ENCODE data around the gene KCNQ2. TPM values are rescaled to one million over a fixed set of nuclear protein-coding genes. Genes with fewer than 3 reads are reported as not detected.

Gene KCNQ2
- total RNA-seq, 1 donor from 2014 or later = not detected

GRCh38 chr20:63412889-63413288 is 59.6 kb downstream of the KCNQ2 start:
- intact Hi-C loops (cut with DNase I) = no loop called here
- ATAC-seq = no peak
- no peak for DNase-seq (ENCODE audit: low spot score)

GRCh38 chr20:63411898-63412631 is 60.4 kb downstream of the KCNQ2 start:
- intact Hi-C loops (cut with DNase I) = no loop called here
- DNase-seq (ENCODE audit: low spot score) = no peak
- ATAC-seq = no peak

- DNase-seq (ENCODE audit: low spot score) (no peak), ATAC-seq (no peak)
- intact Hi-C loops (cut with DNase I) = no loop called here
Measured at GRCh38 chr20:63411151-63411897, 61.1 kb downstream of the KCNQ2 start.

DNA sequence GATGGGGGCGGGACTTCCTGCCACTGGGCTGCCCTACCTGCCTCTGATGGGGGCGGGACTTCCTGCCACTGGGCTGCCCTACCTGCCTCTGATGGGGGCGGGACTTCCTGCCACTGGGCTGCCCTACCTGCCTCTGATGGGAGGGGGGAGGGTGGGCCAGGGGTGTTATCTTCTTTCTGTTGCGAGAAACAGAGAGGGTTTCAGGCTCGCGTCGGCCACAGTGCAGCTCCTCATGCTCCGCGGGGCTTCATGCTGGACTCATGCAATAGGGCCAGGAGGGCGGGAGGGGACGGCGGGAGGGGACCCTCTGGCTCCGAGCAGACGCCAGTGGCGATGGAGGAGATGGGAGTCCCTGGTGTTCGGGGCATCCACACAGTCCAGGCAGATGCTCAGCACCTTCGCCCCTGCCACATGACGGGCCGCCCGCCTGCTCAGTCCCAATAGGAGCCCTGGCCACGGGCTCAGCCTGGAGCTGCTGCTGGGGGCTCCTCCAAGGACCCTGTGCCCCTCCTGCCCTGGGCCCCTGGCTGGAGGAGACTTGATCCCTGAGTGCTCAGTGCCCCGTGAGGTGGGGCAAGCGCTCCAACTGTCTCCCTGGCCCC is 62.5 kb downstream of the KCNQ2 start:
- intact Hi-C loops (cut with DNase I) = no loop called here
- DNase-seq (ENCODE audit: low spot score) (no peak), ATAC-seq (no peak)

- DNase-seq (ENCODE audit: low spot score) = no peak
Measured at GRCh38 chr20:63409066-63409833, 63.2 kb downstream of the KCNQ2 start.

DNA sequence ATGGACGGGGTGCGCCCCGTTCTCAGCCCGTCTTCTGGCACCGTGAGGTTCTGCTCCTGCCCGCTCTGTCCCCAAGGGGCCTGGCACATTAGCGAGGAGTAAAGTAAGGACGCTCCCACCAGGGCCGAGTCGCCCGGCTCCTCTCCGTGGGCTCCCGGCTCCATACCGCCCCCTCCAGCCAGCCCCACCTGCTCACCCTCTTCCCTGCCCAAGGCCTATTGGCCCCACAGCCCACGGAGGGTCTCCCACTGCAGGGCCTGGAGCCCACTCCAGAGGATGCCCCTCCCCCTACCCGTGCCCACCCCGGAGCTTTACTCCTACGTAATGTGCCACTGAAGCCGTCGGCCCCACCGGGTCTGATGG is 63.8 kb downstream of the KCNQ2 start:
- no peak for ATAC-seq
- intact Hi-C loops (cut with DNase I) = no loop called here

More at GRCh38 chr20:63409066-63409833, 63.2 kb downstream of the KCNQ2 start:
- ATAC-seq = no peak
- intact Hi-C loops (cut with DNase I) = no loop called here

GRCh38 chr20:63407928-63408683 is 64.3 kb downstream of the KCNQ2 start:
- intact Hi-C loops (cut with DNase I) = no loop called here
- DNase-seq (ENCODE audit: low spot score) (no peak), ATAC-seq (no peak)

More for the DNA sequence above, 63.8 kb downstream of the KCNQ2 start:
- DNase-seq (ENCODE audit: low spot score) = no peak

- no peak for DNase-seq (ENCODE audit: low spot score)
- intact Hi-C loops (cut with DNase I) = no loop called here
- ATAC-seq = no peak
Measured at GRCh38 chr20:63406617-63407245, 65.7 kb downstream of the KCNQ2 start.

- intact Hi-C loops (cut with DNase I) = no loop called here
Measured at GRCh38 chr20:63406011-63406410, 66.4 kb downstream of the KCNQ2 start.

DNA sequence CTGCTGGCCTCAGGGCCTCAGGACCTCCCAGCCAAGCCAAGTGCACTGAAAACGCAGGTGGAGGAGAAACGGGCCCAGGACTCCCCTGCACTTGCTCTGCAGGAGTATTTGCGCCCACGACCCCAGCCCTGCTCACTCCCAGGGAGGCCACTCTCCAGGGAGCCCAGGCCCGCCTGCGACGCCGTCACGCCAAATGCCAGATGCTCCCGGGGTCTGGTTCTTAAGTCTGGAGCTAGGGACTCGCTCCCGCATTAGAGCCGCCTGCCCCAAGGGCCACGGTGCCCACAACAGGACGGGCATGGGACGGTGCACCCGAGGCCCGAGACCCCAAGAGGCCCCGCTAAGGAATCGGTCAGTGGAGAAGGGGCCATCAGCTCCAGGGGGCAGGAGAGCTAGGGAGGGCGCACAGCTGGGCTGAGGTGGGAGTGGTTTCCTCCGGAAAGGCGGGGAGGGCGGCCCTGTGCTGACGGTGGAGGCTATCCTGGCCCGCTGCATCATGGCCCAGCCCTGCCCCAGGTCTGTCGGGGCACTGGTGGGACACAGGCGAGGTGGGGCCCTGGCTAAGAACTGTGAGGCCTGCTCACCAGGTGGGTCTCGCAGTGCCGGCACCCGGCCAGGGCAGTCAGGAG is 67.2 kb downstream of the KCNQ2 start:
- no peak for DNase-seq (ENCODE audit: low spot score)
- no peak for ATAC-seq
- intact Hi-C loops (cut with DNase I) = no loop called here

More at GRCh38 chr20:63406011-63406410, 66.4 kb downstream of the KCNQ2 start:
- ATAC-seq (no peak), DNase-seq (ENCODE audit: low spot score) (no peak)

- intact Hi-C loops (cut with DNase I) = no loop called here
- ATAC-seq = no peak
Measured at GRCh38 chr20:63404129-63405085, 68.0 kb downstream of the KCNQ2 start.

GRCh38 chr20:63403403-63404105 is 68.9 kb downstream of the KCNQ2 start:
- ATAC-seq = no peak
- intact Hi-C loops (cut with DNase I) = no loop called here
- DNase-seq (ENCODE audit: low spot score) = no peak

More at GRCh38 chr20:63404129-63405085, 68.0 kb downstream of the KCNQ2 start:
- DNase-seq (ENCODE audit: low spot score) = no peak

DNA sequence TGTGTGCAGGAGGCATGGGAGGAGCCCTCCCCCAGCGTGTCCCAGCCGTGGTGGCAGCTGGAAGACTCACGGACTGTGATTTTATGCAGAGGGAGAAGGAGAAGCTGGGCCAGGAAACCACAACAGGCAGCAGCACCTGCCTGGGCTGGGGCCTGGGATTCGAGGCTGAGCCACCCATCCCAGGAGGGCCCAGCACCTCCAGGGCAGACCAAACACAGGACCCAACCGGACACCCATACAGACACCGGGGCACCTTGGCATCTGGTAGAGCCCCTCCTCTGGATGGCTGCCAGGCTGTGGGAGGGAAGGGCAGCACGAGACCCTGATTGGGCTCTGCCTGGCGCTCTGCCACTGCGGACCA is 69.6 kb downstream of the KCNQ2 start:
- no peak for DNase-seq (ENCODE audit: low spot score)
- intact Hi-C loops (cut with DNase I) = no loop called here
- ATAC-seq = no peak

- DNase-seq (ENCODE audit: low spot score) (no peak), ATAC-seq (no peak)
- intact Hi-C loops (cut with DNase I) = no loop called here
Measured at GRCh38 chr20:63402181-63402859, 70.1 kb downstream of the KCNQ2 start.

DNA sequence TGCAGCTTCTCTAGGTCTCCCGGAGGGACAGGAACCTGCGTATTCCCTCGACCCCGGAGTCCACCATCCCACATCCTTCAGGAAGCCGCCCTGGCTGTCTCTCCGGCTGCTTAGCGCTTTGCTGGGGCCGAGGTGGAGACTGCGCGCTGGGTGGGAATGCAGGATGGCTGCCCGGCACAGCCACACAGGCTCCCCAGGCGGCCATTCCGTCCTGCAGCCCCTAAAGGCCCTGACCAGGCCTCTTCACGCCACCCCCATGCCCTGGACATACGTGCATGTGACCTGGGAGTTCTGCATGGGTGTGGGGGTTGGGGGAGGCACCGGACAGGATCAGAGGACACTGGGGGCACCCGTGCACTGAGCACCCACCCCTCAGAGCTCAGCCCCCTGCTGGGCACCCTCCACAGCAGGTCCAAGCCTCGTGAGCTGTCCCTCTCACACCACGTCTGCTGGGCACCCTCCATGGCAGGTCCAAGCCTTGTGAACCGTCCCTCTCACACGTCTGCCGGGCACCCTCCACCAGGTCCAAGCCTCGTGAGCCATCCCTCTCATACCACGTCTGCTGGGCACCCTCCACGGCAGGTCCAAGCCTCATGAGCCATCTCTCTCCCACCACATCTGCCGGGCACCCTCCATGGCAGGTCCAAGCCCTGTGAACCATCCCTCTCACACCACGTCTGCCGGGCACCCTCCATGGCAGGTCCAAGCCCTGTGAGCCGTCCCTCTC is 70.9 kb downstream of the KCNQ2 start:
- intact Hi-C loops (cut with DNase I) = no loop called here
- ATAC-seq (no peak), DNase-seq (ENCODE audit: low spot score) (no peak)

All from sciatic nerve (tissue), 2 donors.